Natural killer cell (primary cell): ENCODE data around the gene BRI3. TPM values are rescaled to one million over a fixed set of nuclear protein-coding genes. Genes with fewer than 3 reads are reported as not detected.

Source experiments
- ATAC-seq, 3 donors: fragments of 150-1000 bp in 2 of 3; fragments of 200-7000 bp in 1 of 3; cut with Tn5 transposase; 1 replicate in 1 of 3; 2 replicates in 2 of 3; pipeline ENCODE4 v1.10.0; 2021; ENCODE audit warnings: mild to moderate bottlenecking in 2 of 3, moderate library complexity in 2 of 3
- DNase-seq, 2 donors: peaks; one replicate each; pipeline versions ENCODE4 v3.0.0 to v3.0.0-alpha.2; 2013 to 2021; ENCODE audit warnings: mixed read lengths in 1 of 2
- H3K27ac ChIP-seq: one replicate; pipeline ENCODE4 v1.5.1; 2013; ENCODE audit warnings: mild to moderate bottlenecking, low read length
- H3K27me3 ChIP-seq: one replicate; pipeline ENCODE4 v1.6.1; 2013; ENCODE audit warnings: low read length; ENCODE audit not compliant: control insufficient read depth, insufficient read depth
- H3K36me3 ChIP-seq: one replicate; pipeline ENCODE4 v1.6.1; 2013; ENCODE audit warnings: low read length; ENCODE audit not compliant: control insufficient read depth, insufficient read depth
- H3K4me1 ChIP-seq: one replicate; pipeline ENCODE4 v1.6.1; 2013; ENCODE audit warnings: low read length; ENCODE audit not compliant: control insufficient read depth, insufficient read depth
- H3K4me3 ChIP-seq: one replicate; pipeline ENCODE4 v1.5.1; 2013; ENCODE audit warnings: low read length
- H3K9me3 ChIP-seq: one replicate; pipeline ENCODE4 v1.6.1; 2013; ENCODE audit warnings: low read length; ENCODE audit not compliant: control insufficient read depth, insufficient read depth
- H3K27ac Mint-ChIP-seq, 2 donors: one replicate each; pipeline ENCODE4 v1.8.0; 2022; ENCODE audit warnings: mild to moderate bottlenecking in 2 of 2, mixed read lengths in 2 of 2, moderate library complexity in 1 of 2
- H3K27me3 Mint-ChIP-seq, 2 donors: one replicate each; pipeline ENCODE4 v1.8.0; 2022; ENCODE audit warnings: low read depth in 2 of 2, mixed read lengths in 2 of 2
- H3K36me3 Mint-ChIP-seq: one replicate; pipeline ENCODE4 v1.8.0; 2022; ENCODE audit warnings: mixed read lengths
- H3K4me1 Mint-ChIP-seq, 2 donors: one replicate each; pipeline ENCODE4 v1.8.0; 2022; ENCODE audit warnings: mixed read lengths in 2 of 2
- H3K4me3 Mint-ChIP-seq: one replicate; pipeline ENCODE4 v1.8.0; 2022; ENCODE audit warnings: mild to moderate bottlenecking, moderate library complexity, mixed read lengths
- H3K9me3 Mint-ChIP-seq, 2 donors: one replicate each; pipeline ENCODE4 v1.8.0; 2022; ENCODE audit warnings: mixed read lengths in 2 of 2
- CTCF ChIP-seq: fragments of 200-600 bp; IDR thresholded peaks from one replicate; pipeline ENCODE4 v1.8.0; 2022; ENCODE audit warnings: antibody characterized with exemption
- WGBS: methylation state at CpG from one replicate; pipeline ENCODE4 v1.1.7; 2013; ENCODE audit warnings: missing lambda C conversion rate; ENCODE audit not compliant: insufficient coverage; 5-methylcytosine and 5-hydroxymethylcytosine counted together
- intact Hi-C: fragments of 100-400 bp; cut with micrococcal nuclease; formaldehyde crosslinking; loops from one replicate; pipeline ENCODE4 v1.14.2; 2022
- total RNA-seq, 4 donors: library from RNA; stranded (reverse); fragments of 120-200 nt in 1 of 4; gene quantifications; one replicate each; pipeline versions ENCODE4 v1.2.3 to v1.2.4, GENCODE V29; 2013 to 2022

BRI3 gene
- total RNA-seq, 3 donors from 2014 or later (not counting 1 experiment from before 2014, with no cell fraction given): 81.9 to 97.1 (median 90.0) TPM

GRCh38 chr7:98335411-98335977, 54.0 kb downstream of the BRI3 start:
- no peaks in the 10 kb centered on the region for H3K4me1 ChIP-seq
- Mint-ChIP-seq H3K4me3 (no peak overlapping the region), H3K27me3 (no peaks in the 10 kb centered on the region), H3K4me1 (no peaks in the 10 kb centered on the region), H3K36me3 (no peaks in the 10 kb centered on the region), H3K27ac (no peak overlapping the region), H3K9me3 (no peaks in the 10 kb centered on the region)
- intact Hi-C loops: no loop called here
- H3K4me3 ChIP-seq: no peak overlapping the region
- DNase-seq (no peak), ATAC-seq (no peak)
- no peaks in the 10 kb centered on the region for H3K9me3 ChIP-seq
- H3K27ac ChIP-seq: no peak overlapping the region
- WGBS: 91% methylated on average over 6 of the region's 8 CpGs
- TF ChIP-seq CTCF: no peak
- H3K27me3 ChIP-seq: no peaks in the 10 kb centered on the region
- H3K36me3 ChIP-seq: no peaks in the 10 kb centered on the region

- Histone ChIP-seq H3K4me3 (no peak overlapping the region), H3K4me1 (no peaks in the 10 kb centered on the region), H3K27ac (no peak overlapping the region), H3K9me3 (no peaks in the 10 kb centered on the region), H3K36me3 (no peaks in the 10 kb centered on the region), H3K27me3 (no peaks in the 10 kb centered on the region)
- TF ChIP-seq CTCF: no peak
- Mint-ChIP-seq H3K9me3 (no peaks in the 10 kb centered on the region), H3K27me3 (no peaks in the 10 kb centered on the region), H3K36me3 (no peaks in the 10 kb centered on the region), H3K4me1 (no peaks in the 10 kb centered on the region), H3K4me3 (no peak overlapping the region), H3K27ac (no peak overlapping the region)
- 94% methylated on average over 6 of the region's 6 CpGs for whole genome bisulfite sequencing
- ATAC-seq (no peak), DNase-seq (no peak)
- intact Hi-C loops: no loop called here
These were observed 57.0 kb downstream of the BRI3 start for GRCh38 chr7:98338441-98338840.

- ATAC-seq (no peak), DNase-seq (no peak)
- no peak overlapping the region for H3K27ac Mint-ChIP-seq
- no peaks in the 10 kb centered on the region for H3K4me1 Mint-ChIP-seq
- H3K4me3 Mint-ChIP-seq: no peak overlapping the region
- H3K27me3 ChIP-seq: no peaks in the 10 kb centered on the region
- no peaks in the 10 kb centered on the region for H3K27me3 Mint-ChIP-seq
- no peak overlapping the region for H3K27ac ChIP-seq
- H3K9me3 Mint-ChIP-seq: no peaks in the 10 kb centered on the region
- intact Hi-C loops: no loop called here
- H3K9me3 ChIP-seq: no peaks in the 10 kb centered on the region
- no peak for TF ChIP-seq CTCF
- H3K36me3 Mint-ChIP-seq: no peaks in the 10 kb centered on the region
- WGBS: 97% methylated on average over 3 of the region's 3 CpGs
- H3K4me3 ChIP-seq: no peak overlapping the region
- H3K36me3 ChIP-seq: no peaks in the 10 kb centered on the region
- no peaks in the 10 kb centered on the region for H3K4me1 ChIP-seq
These were observed 57.6 kb downstream of the BRI3 start for GRCh38 chr7:98339043-98339442.

GRCh38 chr7:98341106-98341505, 59.6 kb downstream of the BRI3 start:
- H3K36me3 ChIP-seq: no peaks in the 10 kb centered on the region
- DNase-seq (no peak), ATAC-seq (no peak)
- H3K4me3 ChIP-seq: no peak overlapping the region
- no peaks in the 10 kb centered on the region for H3K4me1 ChIP-seq
- Mint-ChIP-seq H3K27me3 (no peaks in the 10 kb centered on the region), H3K4me1 (no peaks in the 10 kb centered on the region), H3K4me3 (no peak overlapping the region), H3K36me3 (no peaks in the 10 kb centered on the region), H3K27ac (no peak overlapping the region), H3K9me3 (no peaks in the 10 kb centered on the region)
- intact Hi-C loops: no loop called here
- no peak for TF ChIP-seq CTCF
- no peak overlapping the region for H3K27ac ChIP-seq
- 83% methylated on average over 3 of the region's 3 CpGs for WGBS
- H3K9me3 ChIP-seq: no peaks in the 10 kb centered on the region
- no peaks in the 10 kb centered on the region for H3K27me3 ChIP-seq
